ENCODE results near the gene BTG2. TPM values are rescaled to one million over a fixed set of nuclear protein-coding genes. Genes with fewer than 3 reads are reported as not detected.

Gene BTG2
- total RNA-seq, 1 donor from 2014 or later, result 22.7 TPM

DNA sequence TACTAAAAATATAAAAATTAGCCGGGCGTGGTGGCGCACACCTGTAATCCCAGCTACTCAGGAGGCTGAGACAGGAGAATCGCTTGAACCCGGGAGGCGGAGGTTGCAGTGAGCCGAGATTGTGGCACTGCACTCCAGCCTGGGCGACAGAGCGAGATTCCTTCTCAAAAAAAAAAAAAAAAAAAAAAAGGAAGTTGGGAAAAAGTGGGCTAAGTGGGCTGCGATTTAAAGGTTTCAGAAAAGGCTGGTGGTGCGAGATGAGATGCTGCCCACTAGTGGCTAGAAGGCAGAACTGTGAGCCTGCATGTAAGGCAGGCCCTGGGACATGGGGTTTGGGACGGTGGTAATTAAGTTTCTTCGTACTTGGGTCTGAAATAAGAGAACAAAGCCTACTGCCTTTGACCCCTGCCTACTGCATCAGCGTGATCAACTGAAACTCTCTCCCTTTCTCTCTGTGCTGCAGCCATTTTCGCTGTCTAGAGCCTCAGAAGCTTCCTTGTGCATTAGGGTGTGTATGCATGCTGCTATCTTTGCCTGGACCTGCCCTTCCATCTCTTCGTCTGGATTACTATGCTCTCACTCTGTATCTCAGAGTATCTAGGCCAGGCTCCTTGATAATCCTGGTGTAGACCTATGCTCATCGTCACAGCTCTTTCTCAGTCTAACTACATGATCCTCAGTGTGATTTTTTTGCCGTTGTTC lies 33.2 kb downstream of the BTG2 start:
- no peak overlapping the region for H3K4me3 ChIP-seq (ENCODE audit: low read depth, low read length)
- DNase-seq (ENCODE audit: low read depth), result no peak
- TF ChIP-seq, protein P1, sequence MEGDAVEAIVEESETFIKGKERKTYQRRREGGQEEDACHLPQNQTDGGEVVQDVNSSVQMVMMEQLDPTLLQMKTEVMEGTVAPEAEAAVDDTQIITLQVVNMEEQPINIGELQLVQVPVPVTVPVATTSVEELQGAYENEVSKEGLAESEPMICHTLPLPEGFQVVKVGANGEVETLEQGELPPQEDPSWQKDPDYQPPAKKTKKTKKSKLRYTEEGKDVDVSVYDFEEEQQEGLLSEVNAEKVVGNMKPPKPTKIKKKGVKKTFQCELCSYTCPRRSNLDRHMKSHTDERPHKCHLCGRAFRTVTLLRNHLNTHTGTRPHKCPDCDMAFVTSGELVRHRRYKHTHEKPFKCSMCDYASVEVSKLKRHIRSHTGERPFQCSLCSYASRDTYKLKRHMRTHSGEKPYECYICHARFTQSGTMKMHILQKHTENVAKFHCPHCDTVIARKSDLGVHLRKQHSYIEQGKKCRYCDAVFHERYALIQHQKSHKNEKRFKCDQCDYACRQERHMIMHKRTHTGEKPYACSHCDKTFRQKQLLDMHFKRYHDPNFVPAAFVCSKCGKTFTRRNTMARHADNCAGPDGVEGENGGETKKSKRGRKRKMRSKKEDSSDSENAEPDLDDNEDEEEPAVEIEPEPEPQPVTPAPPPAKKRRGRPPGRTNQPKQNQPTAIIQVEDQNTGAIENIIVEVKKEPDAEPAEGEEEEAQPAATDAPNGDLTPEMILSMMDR (conservative IDR thresholded peaks at IDR 0.05; ENCODE audit: low read depth, low read length), result peak; percentile 92

DNA sequence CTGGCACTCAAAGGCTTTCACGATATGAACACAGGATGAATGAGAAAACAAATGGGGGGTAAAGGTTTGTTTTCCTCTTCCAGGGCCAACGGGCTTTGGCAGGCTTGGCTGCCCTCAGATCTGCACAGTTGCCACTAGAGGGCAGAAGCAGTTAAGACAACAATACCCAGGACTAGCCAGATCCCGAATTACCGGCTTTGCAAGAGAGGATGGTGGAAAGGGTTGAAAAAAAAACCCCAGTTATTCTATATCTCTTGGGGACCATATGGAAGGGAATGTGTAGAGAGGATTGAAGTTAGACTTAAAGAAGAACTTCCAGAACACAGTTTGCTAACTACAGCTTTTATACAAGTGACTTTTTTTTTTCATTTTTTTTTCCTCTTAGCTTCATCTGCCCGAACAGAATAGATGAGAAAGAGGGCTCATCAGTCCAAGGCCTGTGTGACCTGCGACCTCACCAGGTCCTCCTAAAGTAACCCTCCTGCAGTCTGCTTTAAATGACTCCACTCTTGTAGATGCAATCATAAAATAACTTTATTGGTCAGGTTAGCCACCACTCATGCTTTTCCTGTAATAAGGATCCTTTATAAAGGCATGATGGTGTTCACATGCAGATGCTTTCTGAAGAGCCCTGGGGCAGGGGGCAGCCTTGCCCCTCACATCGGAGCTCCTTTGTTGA lies 34.9 kb downstream of the BTG2 start:
- H3K4me3 ChIP-seq (ENCODE audit: low read depth, low read length), result no peak overlapping the region
- TF ChIP-seq, protein P1 (conservative IDR thresholded peaks at IDR 0.05; ENCODE audit: low read depth, low read length), result peak; percentile 96
- no peak for DNase-seq (ENCODE audit: low read depth)

DNA sequence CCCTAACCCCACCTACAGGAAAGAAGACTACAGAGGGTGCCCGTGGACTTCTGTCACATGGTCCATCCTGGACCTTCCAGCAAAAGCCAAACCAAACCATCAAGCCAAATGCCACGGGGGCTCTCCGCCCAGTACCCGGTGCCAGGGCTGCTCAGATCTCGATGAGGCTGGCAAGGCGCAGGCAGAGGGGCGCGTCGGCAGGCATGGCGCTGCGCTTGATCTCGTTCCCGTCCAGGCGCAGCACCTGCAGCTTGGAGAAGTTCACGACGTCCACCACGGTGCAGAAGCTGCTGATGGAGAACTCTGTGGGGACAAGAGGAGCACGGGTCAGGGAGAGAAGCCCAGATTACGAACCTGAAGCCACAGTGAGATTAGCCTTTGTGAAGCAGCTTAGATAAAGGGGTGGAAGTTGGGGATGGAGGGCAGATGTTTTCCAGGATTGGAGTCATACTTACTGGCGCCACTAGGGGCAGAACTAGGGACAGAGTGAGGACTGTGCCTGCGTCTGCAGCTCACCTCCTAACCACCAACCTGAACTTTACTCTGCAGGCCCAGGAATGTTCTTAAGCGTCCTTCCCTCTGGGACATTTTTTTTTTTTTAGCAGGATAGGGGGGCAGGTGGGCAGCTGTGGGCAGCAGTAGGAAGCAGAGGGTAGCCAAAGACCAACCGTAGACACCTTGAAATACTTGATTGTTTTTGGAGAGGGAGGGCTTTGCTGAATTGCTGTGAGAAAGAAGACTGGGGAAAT lies 37.0 kb downstream of the BTG2 start:
- no peak overlapping the region for H3K4me3 ChIP-seq (ENCODE audit: low read depth, low read length)
- no peak for DNase-seq (ENCODE audit: low read depth)
- TF ChIP-seq, protein P1 (conservative IDR thresholded peaks at IDR 0.05; ENCODE audit: low read depth, low read length), result peak; percentile 74

DNA sequence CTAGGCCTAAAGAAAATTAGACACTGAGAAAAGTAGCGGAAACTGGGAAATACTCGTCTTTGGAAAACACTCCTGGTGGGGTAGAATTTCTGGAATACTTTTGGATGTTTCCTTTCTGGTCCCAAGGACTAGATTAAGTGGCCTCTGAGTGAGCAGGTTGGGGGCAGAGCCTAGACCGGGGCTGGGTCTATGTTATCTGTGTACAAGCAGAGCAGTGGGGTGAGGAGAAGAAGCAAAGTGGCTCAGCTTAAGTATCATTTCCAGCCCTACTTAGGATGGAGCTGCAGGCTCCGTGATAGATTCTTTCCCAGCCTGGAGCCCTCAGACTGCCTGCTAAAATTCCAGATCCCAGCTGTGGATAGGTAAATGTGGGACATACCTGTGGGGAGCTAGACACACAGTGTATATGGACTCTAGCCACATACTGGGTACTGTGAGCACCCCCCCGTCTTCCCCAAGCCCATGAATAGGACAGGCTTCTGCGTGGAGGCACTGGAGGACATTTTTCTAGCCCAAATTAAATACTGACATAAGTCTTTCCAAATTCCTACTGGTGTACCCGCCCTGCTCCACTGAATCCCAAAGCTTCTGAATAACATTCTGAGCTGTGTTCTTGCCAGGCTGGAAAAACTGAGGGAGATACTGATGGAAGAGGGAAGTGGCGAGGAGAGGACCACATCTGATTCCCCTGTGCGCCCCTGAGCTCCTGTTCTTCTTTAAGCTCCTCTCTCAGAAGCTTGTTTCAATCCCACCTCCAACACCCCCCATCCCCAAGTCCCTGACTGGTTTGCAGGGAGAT lies 38.8 kb downstream of the BTG2 start:
- H3K4me3 ChIP-seq (ENCODE audit: low read depth, low read length), result no peak overlapping the region
- TF ChIP-seq, protein P1 (conservative IDR thresholded peaks at IDR 0.05; ENCODE audit: low read depth, low read length), result no peak
- DNase-seq (ENCODE audit: low read depth), result no peak

DNA sequence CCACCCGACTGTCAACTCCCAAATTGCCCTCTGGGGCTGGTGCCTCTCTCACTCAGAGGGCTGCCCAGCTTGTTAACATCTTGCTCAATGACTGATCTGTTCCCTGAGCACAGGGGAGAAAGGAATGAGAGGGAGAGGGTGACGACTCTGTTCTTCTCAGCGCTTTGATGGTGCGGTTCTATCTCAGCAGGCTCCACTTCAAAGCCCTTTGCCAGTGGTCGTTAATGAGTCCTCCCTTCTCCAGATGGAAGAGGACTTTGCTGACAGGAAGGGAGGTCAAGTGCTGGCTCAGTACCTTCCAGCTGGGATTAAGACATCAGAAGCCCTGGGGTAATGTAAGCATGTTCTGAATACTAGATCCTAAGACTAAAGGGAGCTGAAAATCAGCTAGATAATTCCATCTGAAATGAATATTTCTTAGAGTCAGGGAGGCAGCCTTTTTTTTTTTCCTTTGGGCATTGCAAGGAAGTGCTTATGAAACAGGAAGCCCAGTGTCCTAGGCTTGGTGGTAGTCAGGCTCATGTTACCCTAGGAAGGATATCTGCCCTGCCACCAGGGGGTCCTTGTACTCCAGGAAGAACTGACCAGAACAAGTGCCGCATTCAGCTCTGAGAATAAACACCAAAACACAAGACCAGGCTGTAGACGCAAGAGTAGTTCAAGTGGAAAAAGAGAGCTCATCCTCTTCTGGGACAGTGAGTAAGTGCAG lies 40.9 kb downstream of the BTG2 start:
- TF ChIP-seq, protein P1 (conservative IDR thresholded peaks at IDR 0.05; ENCODE audit: low read depth, low read length), result no peak
- H3K4me3 ChIP-seq (ENCODE audit: low read depth, low read length), result no peak overlapping the region
- DNase-seq (ENCODE audit: low read depth), result no peak

DNA sequence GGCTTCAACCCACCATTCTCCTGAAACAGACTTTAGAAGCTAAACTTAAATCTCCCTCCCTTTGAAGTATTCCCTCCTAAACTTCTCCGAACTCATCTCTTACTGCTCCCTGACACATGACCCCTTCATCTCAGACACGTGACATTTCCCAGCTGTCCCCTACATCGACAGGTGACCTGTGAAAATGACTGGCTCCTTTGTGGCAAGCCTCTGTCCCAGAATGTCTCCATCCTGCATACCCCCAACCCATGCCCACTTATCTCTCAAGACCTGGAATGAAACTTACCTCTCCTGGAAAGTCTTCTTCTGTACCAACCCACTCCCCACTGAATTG lies 41.4 kb downstream of the BTG2 start:
- no peak overlapping the region for H3K4me3 ChIP-seq (ENCODE audit: low read depth, low read length)
- DNase-seq (ENCODE audit: low read depth), result no peak
- TF ChIP-seq, protein P1 (conservative IDR thresholded peaks at IDR 0.05; ENCODE audit: low read depth, low read length), result no peak

Data from epithelial cell of proximal tubule (primary cell).